HG02938 (cell line): Measurements from ENCODE around the gene SCAP.
"Not testable (repeated sequence)": the region's sequence is repeated elsewhere in the genome, so short reads cannot be mapped to it uniquely, and the experiment has no call there.

Experiments
- ATAC-seq: cut with Tn5 transposase; IDR thresholded peaks from one replicate; pipeline ENCODE4 v1.9.1; 2021; ENCODE audit warnings: mild to moderate bottlenecking, moderate library complexity; ENCODE audit not compliant: unreplicated experiment

Gene SCAP

GRCh38 chr3:47481763-47482162, 6.0 kb upstream of the SCAP start:
- ATAC-seq, result not testable (repeated sequence)

GRCh38 chr3:47480267-47480666, 4.5 kb upstream of the SCAP start:
- not testable (repeated sequence) for ATAC-seq

GRCh38 chr3:47479826-47480160, 4.1 kb upstream of the SCAP start:
- no peak for ATAC-seq

- ATAC-seq, result no peak
These were observed 2.3 kb upstream of the SCAP start for GRCh38 chr3:47478022-47478421.

- ATAC-seq, result no peak
These were observed 981 bp upstream of the SCAP start for GRCh38 chr3:47476644-47477199.

GRCh38 chr3:47476330-47476626, 537 bp upstream of the SCAP start:
- ATAC-seq, result no peak

GRCh38 chr3:47475029-47475569, 642 bp downstream of the SCAP start:
- ATAC-seq, result no peak

- no peak for ATAC-seq
These were observed 2.4 kb downstream of the SCAP start for GRCh38 chr3:47473391-47473790.

- no peak for ATAC-seq
These were observed 6.1 kb downstream of the SCAP start for GRCh38 chr3:47469616-47470015.

GRCh38 chr3:47468315-47468714, 7.4 kb downstream of the SCAP start:
- ATAC-seq, result not testable (repeated sequence)

GRCh38 chr3:47464588-47464987, 11.2 kb downstream of the SCAP start:
- ATAC-seq, result no peak

GRCh38 chr3:47459534-47460085, 16.1 kb downstream of the SCAP start:
- not testable (repeated sequence) for ATAC-seq

- no peak for ATAC-seq
These were observed 18.8 kb downstream of the SCAP start for GRCh38 chr3:47456984-47457383.

- ATAC-seq, result no peak
These were observed 19.8 kb downstream of the SCAP start for GRCh38 chr3:47455806-47456452.

- no peak for ATAC-seq
These were observed 23.1 kb downstream of the SCAP start for GRCh38 chr3:47452453-47453215.

- ATAC-seq, result no peak
These were observed 31.6 kb downstream of the SCAP start for GRCh38 chr3:47444103-47444502.

GRCh38 chr3:47443611-47443995, 32.1 kb downstream of the SCAP start:
- no peak for ATAC-seq

GRCh38 chr3:47441796-47442551, 33.8 kb downstream of the SCAP start:
- no peak for ATAC-seq

GRCh38 chr3:47440131-47440530, 35.6 kb downstream of the SCAP start:
- no peak for ATAC-seq

GRCh38 chr3:47436180-47436579, 39.6 kb downstream of the SCAP start:
- no peak for ATAC-seq

- no peak for ATAC-seq
These were observed 40.9 kb downstream of the SCAP start for GRCh38 chr3:47434849-47435248.
